Skeletal muscle satellite cell (primary cell): ENCODE results near the gene DNLZ.
"Not testable (repeated sequence)": the region's sequence is repeated elsewhere in the genome, so short reads cannot be mapped to it uniquely, and the experiment has no call there.

ENCODE experiments used
- H3K27me3 ChIP-seq: 2 replicates; pipeline ENCODE4 v1.7.0; 2013; ENCODE audit warnings: low read length; ENCODE audit not compliant: control insufficient read depth, insufficient read depth
- H3K36me3 ChIP-seq: 2 replicates; pipeline ENCODE4 v1.7.0; 2013; ENCODE audit warnings: mild to moderate bottlenecking, control low read depth, low read length; ENCODE audit not compliant: insufficient read depth
- H3K4me1 ChIP-seq: 2 replicates; pipeline ENCODE4 v1.7.0; 2013; ENCODE audit warnings: low read length; ENCODE audit not compliant: control insufficient read depth, insufficient read depth
- H3K4me2 ChIP-seq: 2 replicates; pipeline ENCODE4 v1.7.0; 2013; ENCODE audit warnings: mild to moderate bottlenecking, low read length
- H3K4me3 ChIP-seq: 2 replicates; pipeline ENCODE4 v1.7.0; 2013; ENCODE audit warnings: low read length
- H3K9ac ChIP-seq: 2 replicates; pipeline ENCODE4 v1.7.0; 2013; ENCODE audit warnings: mild to moderate bottlenecking, low read depth, low read length, moderate library complexity
- H3K9me3 ChIP-seq: replicated peaks from 2 replicates; pipeline ENCODE4 v1.7.0; 2013; ENCODE audit warnings: mild to moderate bottlenecking, control low read depth, low read length

DNLZ gene

GRCh38 chr9:136353757-136354488 is 9.6 kb downstream of the DNLZ start:
- Histone ChIP-seq H3K9ac (no peak overlapping the region), H3K4me2 (no peak overlapping the region), H3K4me3 (no peak overlapping the region), H3K36me3 (peaks cover 24% of the 10 kb centered on the region), H3K9me3 (no peaks in the 10 kb centered on the region), H3K27me3 (no peaks in the 10 kb centered on the region), H3K4me1 (peaks cover 25% of the 10 kb centered on the region)

- peaks cover 17% of the 10 kb centered on the region for H3K36me3 ChIP-seq
- H3K9me3 ChIP-seq: no peaks in the 10 kb centered on the region
- H3K4me2 ChIP-seq: no peak overlapping the region
- H3K9ac ChIP-seq: no peak overlapping the region
- H3K4me3 ChIP-seq: no peak overlapping the region
- H3K4me1 ChIP-seq: peaks cover 27% of the 10 kb centered on the region
- H3K27me3 ChIP-seq: no peaks in the 10 kb centered on the region
These were observed 10.5 kb downstream of the DNLZ start for GRCh38 chr9:136353088-136353487.

GRCh38 chr9:136352682-136353081 is 10.9 kb downstream of the DNLZ start:
- H3K9me3 ChIP-seq: no peaks in the 10 kb centered on the region
- H3K9ac ChIP-seq: no peak overlapping the region
- no peak overlapping the region for H3K4me3 ChIP-seq
- peaks cover 31% of the 10 kb centered on the region for H3K4me1 ChIP-seq
- peaks cover 13% of the 10 kb centered on the region for H3K36me3 ChIP-seq
- H3K27me3 ChIP-seq: no peaks in the 10 kb centered on the region
- H3K4me2 ChIP-seq: no peak overlapping the region

DNA sequence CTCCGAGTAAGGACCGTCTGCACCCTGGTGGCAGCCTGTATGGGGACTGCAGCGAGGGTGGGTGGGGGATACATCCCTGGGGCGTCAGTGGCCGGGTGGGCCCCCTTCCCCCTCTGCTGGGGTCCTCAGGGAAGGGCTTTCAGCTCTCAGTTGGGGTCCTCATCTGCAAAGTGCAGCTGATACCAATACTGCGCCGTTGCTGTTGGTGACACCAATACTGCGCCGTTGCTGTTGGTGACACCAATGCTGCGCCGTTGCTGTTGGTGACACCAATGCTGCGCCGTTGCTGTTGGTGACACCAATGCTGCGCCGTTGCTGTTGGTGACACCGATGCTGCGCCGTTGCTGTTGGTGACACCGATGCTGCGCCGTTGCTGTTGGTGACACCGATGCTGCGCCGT is 11.7 kb downstream of the DNLZ start:
- H3K9ac ChIP-seq, H3K27me3 ChIP-seq, H3K4me3 ChIP-seq, H3K9me3 ChIP-seq, H3K4me2 ChIP-seq: not testable (repeated sequence)
- Histone ChIP-seq H3K36me3 (peaks cover 13% of the 10 kb centered on the region), H3K4me1 (peaks cover 39% of the 10 kb centered on the region)

DNA sequence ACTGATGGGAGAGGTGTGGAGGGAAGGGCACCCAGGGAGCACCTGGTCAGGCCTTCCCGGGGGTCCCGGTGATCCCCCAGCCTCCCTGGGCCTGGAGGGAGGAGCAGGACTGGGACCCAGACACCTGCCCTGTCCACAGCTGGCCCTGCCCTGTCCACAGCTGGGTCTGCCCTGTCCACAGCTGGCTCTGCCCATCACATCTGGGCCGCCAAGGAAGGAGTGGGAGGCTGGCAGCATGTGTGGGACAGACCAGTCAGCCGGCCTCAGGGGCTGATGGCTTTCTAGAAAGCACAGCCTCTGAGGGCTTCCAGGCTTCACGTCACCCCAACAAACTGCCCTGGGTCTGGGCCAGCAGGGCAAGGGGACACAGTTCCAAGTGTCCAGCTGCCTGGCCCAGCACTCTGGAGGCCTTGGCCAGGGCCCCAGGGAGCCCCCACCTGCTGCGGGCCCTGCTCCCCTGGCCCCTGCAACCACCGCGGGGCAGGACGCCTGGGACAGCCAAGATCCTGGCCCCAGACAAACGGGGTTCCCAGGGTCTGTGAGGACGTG is 12.2 kb downstream of the DNLZ start:
- peaks cover 10% of the 10 kb centered on the region for H3K36me3 ChIP-seq
- no peak overlapping the region for H3K4me2 ChIP-seq
- H3K9me3 ChIP-seq: no peaks in the 10 kb centered on the region
- H3K27me3 ChIP-seq: no peaks in the 10 kb centered on the region
- no peak overlapping the region for H3K4me3 ChIP-seq
- H3K4me1 ChIP-seq: peaks cover 44% of the 10 kb centered on the region
- H3K9ac ChIP-seq: no peak overlapping the region

DNA sequence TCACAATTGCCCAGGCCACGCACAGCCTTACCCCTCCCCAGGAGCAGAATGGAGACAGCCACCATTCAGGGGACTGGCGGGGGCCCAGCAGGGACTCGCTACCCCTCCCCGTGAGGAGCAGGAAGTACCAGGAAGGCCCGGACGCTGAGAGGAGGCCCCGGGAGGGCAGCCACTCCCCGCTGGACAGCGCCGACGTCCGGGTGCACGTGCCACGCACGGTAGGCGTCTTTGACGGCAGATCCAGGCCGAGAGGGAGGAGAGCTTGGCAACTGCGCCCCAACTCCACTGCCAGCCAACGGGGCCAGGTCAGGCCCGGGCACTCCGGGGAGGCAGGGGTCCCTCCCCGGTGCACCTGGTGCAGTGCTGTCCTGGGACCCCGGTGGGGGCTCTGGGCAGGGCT is 14.0 kb downstream of the DNLZ start:
- Histone ChIP-seq H3K9me3 (no peaks in the 10 kb centered on the region), H3K4me2 (no peak overlapping the region), H3K27me3 (no peaks in the 10 kb centered on the region), H3K9ac (no peak overlapping the region), H3K36me3 (peaks cover 5% of the 10 kb centered on the region), H3K4me3 (no peak overlapping the region), H3K4me1 (peaks cover 51% of the 10 kb centered on the region)

- H3K27me3 ChIP-seq: no peaks in the 10 kb centered on the region
- H3K36me3 ChIP-seq: peaks cover 5% of the 10 kb centered on the region
- no peak overlapping the region for H3K4me3 ChIP-seq
- no peak overlapping the region for H3K4me2 ChIP-seq
- H3K9me3 ChIP-seq: no peaks in the 10 kb centered on the region
- no peak overlapping the region for H3K9ac ChIP-seq
- peaks cover 47% of the 10 kb centered on the region for H3K4me1 ChIP-seq
These were observed 14.9 kb downstream of the DNLZ start for GRCh38 chr9:136348691-136349090.

GRCh38 chr9:136347472-136348256 is 15.9 kb downstream of the DNLZ start:
- peaks cover 47% of the 10 kb centered on the region for H3K4me1 ChIP-seq
- H3K4me3 ChIP-seq: no peak overlapping the region
- peak overlapping the region; percentile 55 for H3K4me2 ChIP-seq
- H3K9me3 ChIP-seq: no peaks in the 10 kb centered on the region
- no peaks in the 10 kb centered on the region for H3K27me3 ChIP-seq
- H3K36me3 ChIP-seq: peaks cover 11% of the 10 kb centered on the region
- peak overlapping the region; percentile 24 for H3K9ac ChIP-seq

GRCh38 chr9:136346927-136347465 is 16.5 kb downstream of the DNLZ start:
- H3K4me2 ChIP-seq: peak overlapping the region; percentile 55
- no peak overlapping the region for H3K9ac ChIP-seq
- H3K27me3 ChIP-seq: no peaks in the 10 kb centered on the region
- peaks cover 12% of the 10 kb centered on the region for H3K36me3 ChIP-seq
- H3K9me3 ChIP-seq: no peaks in the 10 kb centered on the region
- H3K4me1 ChIP-seq: peaks cover 47% of the 10 kb centered on the region
- H3K4me3 ChIP-seq: no peak overlapping the region

- peak overlapping the region; percentile 46 for H3K4me3 ChIP-seq
- H3K9me3 ChIP-seq: no peaks in the 10 kb centered on the region
- peaks cover 41% of the 10 kb centered on the region for H3K4me1 ChIP-seq
- H3K9ac ChIP-seq: peak overlapping the region; percentile 53
- no peaks in the 10 kb centered on the region for H3K27me3 ChIP-seq
- peak overlapping the region; percentile 60 for H3K4me2 ChIP-seq
- H3K36me3 ChIP-seq: peaks cover 19% of the 10 kb centered on the region
These were observed 17.4 kb downstream of the DNLZ start for GRCh38 chr9:136346157-136346481.

DNA sequence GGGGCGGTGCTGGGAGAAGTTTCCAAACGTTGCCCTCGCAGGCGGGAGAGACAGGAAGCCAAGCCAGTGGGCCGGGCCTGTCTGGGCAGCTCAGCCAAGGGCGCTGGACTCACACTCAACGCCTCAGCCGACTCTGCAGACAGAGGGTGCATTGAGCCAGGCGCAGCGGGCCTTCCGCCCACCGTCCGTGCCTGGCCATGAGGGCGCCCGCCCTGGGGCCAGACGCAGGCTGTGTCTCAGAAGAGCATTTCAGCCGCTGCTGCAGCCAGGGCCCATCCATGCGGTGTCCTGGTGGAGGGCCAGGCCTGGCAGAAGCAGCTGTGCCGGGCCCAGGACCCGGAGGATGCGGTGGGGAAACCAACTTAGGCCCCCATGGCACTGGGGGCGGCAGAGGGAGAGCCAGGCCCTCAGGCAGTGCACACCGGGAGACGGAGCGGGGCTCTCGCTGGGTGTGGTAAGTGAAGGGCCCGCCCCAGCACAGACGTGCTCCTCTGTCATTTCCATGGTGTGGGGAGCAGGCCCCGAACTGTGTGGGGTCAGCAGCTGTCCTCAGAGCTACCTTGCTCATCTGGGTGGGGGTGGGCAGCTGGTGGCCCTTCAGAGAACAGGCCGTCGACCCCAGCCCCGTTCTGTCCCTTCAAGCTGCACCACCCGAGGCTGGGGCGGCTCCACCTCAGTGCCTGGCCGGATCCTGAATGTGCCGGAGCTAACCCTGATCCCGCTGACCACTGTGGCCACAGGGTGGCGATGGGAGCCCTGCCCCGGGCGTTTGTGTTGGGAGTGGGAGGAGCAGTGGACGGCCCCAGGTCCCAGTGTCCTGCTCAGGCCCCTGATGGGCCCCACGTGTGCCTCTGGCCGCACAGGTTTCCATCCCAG is 18.0 kb downstream of the DNLZ start:
- Histone ChIP-seq H3K9me3 (no peaks in the 10 kb centered on the region), H3K36me3 (peaks cover 25% of the 10 kb centered on the region), H3K4me2 (peak overlapping the region; percentile 60), H3K9ac (peak overlapping the region; percentile 53), H3K27me3 (no peaks in the 10 kb centered on the region), H3K4me3 (peak overlapping the region; percentile 46), H3K4me1 (peaks cover 39% of the 10 kb centered on the region)
